A549 (cell line): ENCODE data around the gene AADAC.

Source experiments
- CTCF ChIP-seq: fragments of >200 bp; sonication (Bioruptor Twin); formaldehyde crosslinking; IDR thresholded peaks from 3 replicates; pipeline ENCODE4 v1.5.1; 2016
- POLR2A ChIP-seq: IDR thresholded peaks from 2 replicates; pipeline ENCODE4 v1.6.1; 2012; ENCODE audit warnings: mild to moderate bottlenecking, low read length
- REST ChIP-seq: fragments of 200-600 bp; sonication (generic); IDR thresholded peaks from 2 replicates; pipeline ENCODE4 v1.6.1; 2016; ENCODE audit warnings: antibody characterized with exemption, mild to moderate bottlenecking, moderate library complexity

GRCh38 chr3:151775314-151776258, 38.3 kb upstream of the AADAC start:
- TF ChIP-seq CTCF (no peak), REST (no peak), POLR2A (no peak)
